Midbrain (tissue), 1 donor: ENCODE results near the gene ARL17B.
"Not testable (repeated sequence)": the region's sequence is repeated elsewhere in the genome, so short reads cannot be mapped to it uniquely, and the experiment has no call there.

Experiments
- DNase-seq: peaks from one replicate; lab custom pipeline; 2025; lab: John Stamatoyannopoulos, UW

The ARL17B gene

DNA sequence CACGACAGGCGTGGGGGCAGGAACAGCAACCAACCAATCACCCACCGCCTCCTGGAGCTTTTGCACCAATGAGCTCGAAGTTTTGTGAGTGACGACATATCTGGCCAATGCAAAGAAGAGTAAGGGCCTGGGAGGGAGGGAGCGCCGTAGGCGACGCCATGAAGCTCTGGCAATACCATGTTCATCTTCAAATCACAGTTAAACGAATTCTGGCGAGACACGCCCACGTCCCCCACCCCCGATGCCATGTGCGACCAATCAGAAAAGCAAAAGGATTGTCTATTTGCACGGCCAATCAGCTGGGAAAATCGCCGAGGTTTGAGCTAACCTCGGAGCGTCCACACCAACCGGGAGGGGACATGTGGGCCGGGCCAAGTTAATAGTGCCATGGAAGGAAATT, at the start of gene ARL17B:
Gene ARL17B (minus strand): TSS at position 12 of the 400 bp plus-strand sequence. CDS start 3,369 bp downstream, outside the sequence.
- not testable (repeated sequence) for DNase-seq

DNA sequence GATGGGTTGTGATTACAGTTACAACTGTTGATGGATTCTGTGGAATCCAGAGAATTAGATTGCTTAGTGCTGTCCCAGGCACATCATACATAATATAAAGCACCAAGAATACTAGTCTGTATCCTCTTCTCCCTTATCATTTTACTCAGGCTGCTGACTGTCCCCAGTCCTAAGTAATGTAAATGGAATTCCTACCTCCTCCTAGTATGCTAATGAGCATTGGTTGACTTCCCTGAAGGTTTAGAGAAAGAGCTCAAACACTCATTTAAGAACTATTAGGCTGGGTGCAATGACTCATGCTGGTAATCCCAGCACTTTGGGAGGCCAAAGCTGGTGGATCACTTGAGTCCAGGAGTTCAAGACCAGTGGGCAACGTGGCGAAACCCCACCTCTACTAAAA, 48.3 kb upstream of the ARL17B start:
- DNase-seq, result not testable (repeated sequence)

GRCh38 chr17:46407155-46407554, 45.6 kb upstream of the ARL17B start:
- not testable (repeated sequence) for DNase-seq

DNA sequence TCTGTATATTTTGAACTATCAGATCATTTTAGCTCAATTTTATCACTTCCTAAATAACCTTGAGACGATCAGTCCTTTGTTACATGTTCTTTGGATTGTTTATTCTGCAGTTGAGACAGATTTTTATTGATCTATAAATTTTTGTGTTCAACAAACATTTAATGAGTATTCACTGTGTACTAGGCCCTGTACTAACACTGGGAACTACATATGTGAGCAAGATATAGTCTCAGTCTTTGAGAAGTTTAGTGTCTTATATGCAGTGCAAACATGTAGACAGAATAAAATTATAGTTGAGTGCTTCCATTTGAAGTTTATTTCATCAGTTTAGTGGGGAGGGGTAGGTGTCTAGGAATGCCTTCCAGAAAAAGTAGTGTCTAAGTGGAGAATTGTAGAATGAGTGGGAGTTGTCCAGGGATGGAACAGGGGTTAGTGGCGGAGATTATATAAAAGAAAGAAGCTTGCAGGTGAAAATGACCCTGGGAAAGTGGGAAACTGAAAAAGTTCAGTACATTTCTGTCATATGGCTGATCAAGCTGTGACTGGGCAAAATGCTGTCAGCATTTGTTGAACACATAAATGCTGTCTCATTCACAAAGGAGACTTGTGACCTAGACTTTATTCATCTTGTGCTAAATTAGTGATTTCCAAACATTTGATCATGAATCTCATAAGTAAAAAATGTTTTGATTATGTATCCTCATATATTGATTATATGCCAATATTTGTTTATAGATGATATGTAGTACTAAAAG, 39.6 kb upstream of the ARL17B start:
- not testable (repeated sequence) for DNase-seq

GRCh38 chr17:46400543-46400942, 39.0 kb upstream of the ARL17B start:
- not testable (repeated sequence) for DNase-seq

DNA sequence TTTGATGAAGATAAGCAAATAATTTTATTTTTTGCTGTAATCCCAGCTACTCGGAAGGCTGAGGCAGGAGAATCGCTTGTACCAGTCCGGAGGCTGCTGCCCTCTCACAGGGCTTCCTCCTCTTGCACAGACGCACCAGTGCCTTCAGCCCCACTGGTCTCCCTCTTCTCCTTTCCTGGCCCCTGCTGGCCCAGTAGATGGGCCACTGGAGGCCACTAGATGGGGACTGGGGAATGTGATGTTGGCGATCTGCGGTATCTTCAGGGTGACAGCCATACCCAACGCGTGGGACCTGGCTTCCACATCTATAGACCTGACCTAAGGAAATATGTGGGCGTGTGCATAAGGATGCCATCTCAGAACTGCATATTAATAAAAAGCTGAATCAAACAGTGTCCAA, 38.4 kb upstream of the ARL17B start:
- DNase-seq, result not testable (repeated sequence)

DNA sequence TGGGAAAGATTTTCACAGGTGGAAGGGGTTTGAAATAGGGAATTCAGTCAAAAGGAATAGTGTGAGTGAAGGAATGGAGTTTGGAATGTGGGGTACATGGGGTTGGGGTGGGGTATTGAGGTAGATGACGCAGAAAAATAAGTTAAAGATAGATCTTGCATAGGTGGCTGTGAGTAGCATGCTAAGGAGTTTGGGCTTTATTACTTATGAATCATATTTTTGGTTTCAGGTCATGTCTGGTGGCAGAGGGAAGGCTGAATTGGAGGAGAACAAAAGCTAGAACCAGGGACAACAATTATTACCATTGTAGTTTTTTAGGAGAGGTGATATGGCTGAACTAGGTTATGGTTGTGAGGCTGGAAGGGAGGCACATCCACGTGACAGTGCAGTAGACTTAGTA, 34.7 kb upstream of the ARL17B start:
- DNase-seq, result not testable (repeated sequence)

DNA sequence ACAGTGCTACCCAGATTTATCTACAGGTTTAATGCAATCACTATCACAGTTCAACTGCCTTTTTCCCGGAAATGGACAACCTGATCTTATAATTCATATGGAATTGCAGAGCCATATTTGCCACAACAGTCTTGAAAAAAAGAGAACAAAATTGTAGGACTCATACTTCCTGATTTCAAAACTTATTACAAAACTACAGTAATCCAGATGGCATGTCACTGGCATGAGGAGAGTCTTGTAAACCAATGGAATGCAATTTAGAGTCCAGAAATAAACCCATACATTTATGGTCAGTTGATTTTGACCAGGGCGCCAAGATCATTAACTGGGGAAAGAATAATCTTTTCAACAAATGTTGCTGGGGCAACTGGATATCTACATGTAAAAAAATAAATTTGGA, 32.1 kb upstream of the ARL17B start:
- DNase-seq, result not testable (repeated sequence)

DNA sequence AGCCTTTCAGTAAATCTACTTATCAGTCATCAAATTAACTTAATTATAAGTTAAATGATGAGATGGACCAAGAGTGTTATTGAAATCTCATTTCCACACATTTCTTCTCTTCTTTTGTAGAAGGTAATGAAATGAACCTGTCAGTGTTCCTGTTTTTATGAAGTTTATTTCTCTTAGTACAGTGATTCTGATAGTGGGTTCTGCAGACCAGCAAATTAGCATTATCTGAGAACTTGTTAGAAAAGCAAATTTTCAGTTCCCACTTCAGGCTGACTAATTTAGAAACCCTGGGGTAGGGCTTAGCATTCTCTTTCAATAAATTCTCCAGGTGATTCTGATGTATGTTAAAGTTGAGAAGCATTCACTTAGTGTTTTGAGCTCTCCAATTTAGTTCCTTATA, 23.9 kb upstream of the ARL17B start:
- not testable (repeated sequence) for DNase-seq

GRCh38 chr17:46383118-46383517, 21.6 kb upstream of the ARL17B start:
- DNase-seq, result not testable (repeated sequence)

GRCh38 chr17:46373418-46373817, 11.9 kb upstream of the ARL17B start:
- not testable (repeated sequence) for DNase-seq

- DNase-seq, result not testable (repeated sequence)
These were observed 11.0 kb upstream of the ARL17B start for GRCh38 chr17:46372236-46373229.

GRCh38 chr17:46367520-46367919, 6.0 kb upstream of the ARL17B start:
- DNase-seq, result not testable (repeated sequence)

GRCh38 chr17:46361145-46361735, 326 bp downstream of the ARL17B start:
- DNase-seq, result not testable (repeated sequence)

DNA sequence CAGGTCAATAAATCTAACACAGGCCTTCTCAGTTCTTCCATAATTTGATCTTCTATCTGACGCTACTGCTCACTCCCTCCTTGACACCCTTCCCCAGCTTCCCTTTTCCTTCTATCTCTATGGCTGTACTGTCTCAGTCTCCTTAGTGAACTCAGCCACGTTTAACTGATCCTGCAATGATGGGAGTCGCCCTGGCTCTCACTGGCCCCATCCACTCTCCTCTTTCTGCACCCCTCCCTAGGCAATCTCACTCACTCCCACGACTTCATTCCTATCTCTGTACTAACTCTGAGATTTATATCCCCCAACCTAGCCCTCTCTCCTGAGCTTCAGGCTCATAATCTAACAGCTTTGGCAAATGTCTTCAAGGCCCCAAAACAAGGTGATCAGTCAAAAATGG, 7.7 kb downstream of the ARL17B start:
- not testable (repeated sequence) for DNase-seq

- DNase-seq, result not testable (repeated sequence)
These were observed 12.5 kb downstream of the ARL17B start for GRCh38 chr17:46349060-46349459.

DNA sequence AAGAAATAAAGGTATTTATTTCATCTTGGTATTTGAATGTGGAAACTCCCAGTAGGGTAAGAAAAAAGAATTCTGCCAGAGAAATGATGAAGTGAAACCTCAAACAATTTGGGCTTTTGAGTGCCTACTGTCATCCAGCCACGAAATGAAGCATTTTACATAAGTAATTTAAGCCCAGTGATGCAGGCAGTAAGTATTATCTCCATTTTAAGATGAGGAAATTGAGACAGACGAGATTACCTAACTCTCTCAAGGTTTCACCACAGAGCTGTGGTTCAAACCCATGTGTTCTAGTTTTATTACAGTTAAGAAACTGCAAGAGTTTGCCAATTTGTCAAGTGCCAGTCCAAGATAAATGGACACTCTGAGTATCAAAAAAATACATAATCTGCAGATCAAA, 13.2 kb downstream of the ARL17B start:
- not testable (repeated sequence) for DNase-seq

DNA sequence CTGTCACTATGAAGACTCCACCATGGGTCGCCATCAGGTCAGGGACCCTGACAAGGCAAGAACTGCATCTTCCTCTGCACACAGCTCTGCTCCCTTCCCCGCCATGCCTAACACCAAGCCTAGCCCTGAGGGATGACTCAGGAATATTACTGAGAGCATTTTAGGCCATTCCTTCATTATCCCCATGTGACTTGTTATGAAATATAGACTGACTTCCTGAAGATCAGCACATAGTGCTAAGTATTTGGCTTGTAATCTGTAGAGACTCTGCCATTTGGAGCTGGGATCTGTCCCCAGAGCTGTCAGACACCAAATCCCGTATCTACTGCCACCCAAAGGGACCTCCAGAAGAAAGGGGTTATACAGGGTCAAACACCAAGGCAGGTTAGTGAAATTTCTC, 19.4 kb downstream of the ARL17B start:
- not testable (repeated sequence) for DNase-seq

DNA sequence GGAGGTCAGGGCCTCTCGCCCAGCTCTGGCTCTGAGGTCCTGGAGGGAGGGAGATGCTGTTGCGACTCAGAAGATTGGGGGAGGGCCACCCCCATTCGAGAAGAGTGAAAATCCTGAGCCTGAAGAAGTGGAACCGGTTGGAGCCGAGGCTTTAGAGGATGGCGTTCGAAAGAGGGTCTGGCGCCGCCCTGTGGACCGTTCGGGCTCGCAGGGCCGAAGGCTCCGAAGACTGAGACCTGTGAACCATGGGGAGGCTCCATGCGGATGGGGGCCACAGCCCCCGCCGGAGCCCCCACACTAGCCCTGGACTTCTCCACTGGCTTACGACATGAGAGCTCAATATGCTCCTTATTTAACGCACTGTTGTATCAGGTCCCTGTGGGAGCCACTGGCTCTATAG, 20.3 kb downstream of the ARL17B start:
- not testable (repeated sequence) for DNase-seq

- DNase-seq, result not testable (repeated sequence)
These were observed 66.7 kb downstream of the ARL17B start, which contains the start of gene LRRC37A for GRCh38 chr17:46294831-46295230. TSS of gene LRRC37A (plus strand) at chr17:46295131. CDS start at chr17:46295134, 3 bp downstream.

- not testable (repeated sequence) for DNase-seq
These were observed 69.9 kb downstream of the ARL17B start for GRCh38 chr17:46291618-46292017.
